Ascending aorta (tissue), 2 donors: ENCODE data around the gene CPM. TPM values are rescaled to one million over a fixed set of nuclear protein-coding genes. Genes with fewer than 3 reads are reported as not detected.

ENCODE experiments used
- DNase-seq, 2 donors: peaks; one replicate each; pipeline ENCODE4 v3.0.0-alpha.2; 2019; ENCODE audit warnings: low spot score in 2 of 2
- H3K27ac ChIP-seq, 2 donors: fragments of 200-600 bp; sonication (generic); one replicate each; pipeline ENCODE4 v1.5.1; 2016 to 2017; ENCODE audit warnings: mild to moderate bottlenecking in 1 of 2
- H3K27me3 ChIP-seq: fragments of 200-600 bp; sonication (generic); one replicate; pipeline ENCODE4 v1.5.1; 2017
- H3K36me3 ChIP-seq, 2 donors: fragments of 200-600 bp; sonication (generic); one replicate each; pipeline ENCODE4 v1.5.1; 2016
- H3K4me1 ChIP-seq, 2 donors: fragments of 200-600 bp; sonication (generic); one replicate each; pipeline ENCODE4 v1.5.1; 2016 to 2017; ENCODE audit warnings: mild to moderate bottlenecking in 1 of 2
- H3K4me3 ChIP-seq, 2 donors: fragments of 200-600 bp; sonication (generic); one replicate each; pipeline ENCODE4 v1.5.1; 2016 to 2017; ENCODE audit warnings: mild to moderate bottlenecking in 1 of 2
- H3K9me3 ChIP-seq, 2 donors: fragments of 200-600 bp; sonication (generic); one replicate each; pipeline ENCODE4 v1.5.1; 2016
- intact Hi-C: fragments of 100-400 bp; cut with DNase I; formaldehyde crosslinking; loops from one replicate; pipeline ENCODE4 v1.15.1; 2023
- total RNA-seq: library from RNA; depleted of rRNA; stranded (reverse); fragments of >200 nt; gene quantifications from one replicate; pipeline ENCODE4 v1.1.0, GENCODE V29; 2016
- TF ChIP-seq, protein P1 (sequence below), 3 experiments: fragments of 200-600 bp in 2 of 3; fragments of 450-650 bp in 1 of 3; sonication (generic) in 2 of 3; IDR thresholded peaks; one replicate each; pipeline ENCODE4 v1.5.1; 2016 to 2019; ENCODE audit warnings: antibody characterized with exemption in 3 of 3, mild to moderate bottlenecking in 1 of 3, moderate library complexity in 1 of 3

CPM gene
- total RNA-seq, 1 donor from 2014 or later, result 48.1 TPM

DNA sequence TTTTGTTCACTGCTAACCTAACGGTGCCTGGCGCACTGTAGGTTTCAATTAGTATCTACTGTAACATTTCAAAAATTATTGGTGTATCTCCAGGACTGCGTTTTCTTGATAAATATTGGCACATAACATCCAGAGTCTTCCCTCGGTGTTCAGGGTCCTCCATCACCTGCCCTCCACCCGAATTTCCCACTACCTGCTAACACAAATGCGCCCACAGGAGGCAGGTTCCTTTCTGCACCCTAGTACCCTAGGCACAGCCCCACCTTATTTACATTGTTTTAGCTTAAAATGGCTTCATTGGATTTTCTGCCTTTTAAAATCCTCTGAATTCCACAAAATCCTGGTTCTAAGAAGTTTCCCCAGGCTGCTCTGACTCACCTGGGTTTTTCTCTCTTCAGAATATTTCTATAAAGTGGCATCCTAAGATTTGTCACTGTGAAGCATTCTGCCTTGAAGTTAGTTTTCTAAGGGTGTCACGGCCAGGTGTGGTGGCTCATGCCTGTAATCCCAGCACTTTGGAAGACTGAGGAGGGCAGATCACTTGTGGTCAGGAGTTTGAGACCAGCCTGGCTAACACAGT, 38.6 kb downstream of the CPM start:
- no peak for DNase-seq
- TF ChIP-seq, protein P1, sequence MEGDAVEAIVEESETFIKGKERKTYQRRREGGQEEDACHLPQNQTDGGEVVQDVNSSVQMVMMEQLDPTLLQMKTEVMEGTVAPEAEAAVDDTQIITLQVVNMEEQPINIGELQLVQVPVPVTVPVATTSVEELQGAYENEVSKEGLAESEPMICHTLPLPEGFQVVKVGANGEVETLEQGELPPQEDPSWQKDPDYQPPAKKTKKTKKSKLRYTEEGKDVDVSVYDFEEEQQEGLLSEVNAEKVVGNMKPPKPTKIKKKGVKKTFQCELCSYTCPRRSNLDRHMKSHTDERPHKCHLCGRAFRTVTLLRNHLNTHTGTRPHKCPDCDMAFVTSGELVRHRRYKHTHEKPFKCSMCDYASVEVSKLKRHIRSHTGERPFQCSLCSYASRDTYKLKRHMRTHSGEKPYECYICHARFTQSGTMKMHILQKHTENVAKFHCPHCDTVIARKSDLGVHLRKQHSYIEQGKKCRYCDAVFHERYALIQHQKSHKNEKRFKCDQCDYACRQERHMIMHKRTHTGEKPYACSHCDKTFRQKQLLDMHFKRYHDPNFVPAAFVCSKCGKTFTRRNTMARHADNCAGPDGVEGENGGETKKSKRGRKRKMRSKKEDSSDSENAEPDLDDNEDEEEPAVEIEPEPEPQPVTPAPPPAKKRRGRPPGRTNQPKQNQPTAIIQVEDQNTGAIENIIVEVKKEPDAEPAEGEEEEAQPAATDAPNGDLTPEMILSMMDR (IDR thresholded peaks at IDR 0.05), result no peak
- intact Hi-C loops, result no loop called here
- H3K4me3 ChIP-seq, result no peak overlapping the region
- no peaks in the 10 kb centered on the region for H3K4me1 ChIP-seq
- H3K9me3 ChIP-seq, result no peaks in the 10 kb centered on the region
- H3K36me3 ChIP-seq, result no peaks in the 10 kb centered on the region
- no peaks in the 10 kb centered on the region for H3K27me3 ChIP-seq
- no peak overlapping the region for H3K27ac ChIP-seq

DNA sequence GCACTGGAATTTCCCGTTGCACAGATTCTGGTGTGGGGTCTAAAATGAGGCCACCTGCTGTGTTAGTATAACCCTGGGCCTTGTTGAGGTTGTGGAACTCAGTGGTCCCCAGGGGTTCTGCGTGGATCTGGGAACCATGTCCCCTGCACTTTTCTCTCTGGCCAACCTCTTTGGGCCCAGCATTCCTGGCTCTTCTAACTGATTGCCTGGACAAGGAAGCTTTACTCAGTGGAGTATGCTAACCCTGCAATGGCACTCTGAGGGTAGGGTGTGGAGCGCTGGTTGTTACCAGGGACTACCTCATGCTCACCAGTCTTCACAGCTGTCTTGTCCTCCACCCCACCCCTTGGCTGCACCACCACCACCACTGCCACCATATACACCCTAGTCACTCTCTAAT, 39.2 kb downstream of the CPM start:
- TF ChIP-seq, protein P1 (IDR thresholded peaks at IDR 0.05), result no peak
- intact Hi-C loops, result no loop called here
- no peaks in the 10 kb centered on the region for H3K4me1 ChIP-seq

DNA sequence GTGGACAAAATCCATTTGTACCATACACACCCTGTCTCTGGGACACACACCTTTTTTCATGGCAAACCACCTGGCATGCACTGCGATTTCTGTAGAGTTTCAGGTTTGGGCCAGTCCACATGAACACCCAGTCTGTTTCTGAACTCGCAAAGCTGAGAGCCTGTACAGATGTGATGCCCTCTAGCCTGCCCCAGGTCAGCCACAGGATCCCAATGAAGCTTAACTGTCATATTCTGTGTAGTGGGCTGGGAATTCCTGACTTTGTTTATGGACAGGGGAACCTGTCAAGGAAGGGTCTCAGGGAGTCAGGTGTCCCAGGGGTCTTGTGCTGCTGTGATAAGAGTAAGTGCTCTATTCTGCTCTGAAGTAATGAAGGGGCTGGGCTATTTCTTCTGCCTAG, 39.8 kb downstream of the CPM start:
- TF ChIP-seq, protein P1 (IDR thresholded peaks at IDR 0.05), result no peak
- Histone ChIP-seq H3K27me3 (no peaks in the 10 kb centered on the region), H3K4me1 (no peaks in the 10 kb centered on the region), H3K4me3 (no peak overlapping the region), H3K36me3 (no peaks in the 10 kb centered on the region), H3K27ac (no peak overlapping the region), H3K9me3 (no peaks in the 10 kb centered on the region)
- intact Hi-C loops, result no loop called here
- no peak for DNase-seq

More for the DNA sequence above, 39.2 kb downstream of the CPM start:
- Histone ChIP-seq H3K9me3 (no peaks in the 10 kb centered on the region), H3K27me3 (no peaks in the 10 kb centered on the region), H3K36me3 (no peaks in the 10 kb centered on the region), H3K27ac (no peak overlapping the region), H3K4me3 (no peak overlapping the region)
- DNase-seq, result no peak

DNA sequence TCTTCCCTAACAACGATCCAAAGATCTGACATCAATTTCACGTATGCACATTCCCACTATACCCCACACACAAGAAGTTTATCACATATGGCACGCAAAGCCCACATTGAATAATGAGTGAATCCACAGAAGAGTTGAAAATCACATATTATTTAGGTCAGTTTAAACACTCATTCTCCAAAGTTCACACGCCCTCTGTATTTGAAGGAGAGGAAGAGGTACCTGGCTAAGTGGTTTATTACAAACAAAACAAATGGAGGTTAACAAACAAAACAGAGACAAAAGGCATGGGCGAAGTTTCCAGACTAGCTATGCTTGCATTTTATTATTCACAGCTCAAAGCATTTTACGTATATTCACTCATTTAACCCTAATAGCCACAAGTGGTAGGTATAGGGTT, 41.8 kb downstream of the CPM start:
- Histone ChIP-seq H3K27me3 (no peaks in the 10 kb centered on the region), H3K9me3 (no peaks in the 10 kb centered on the region), H3K27ac (no peak overlapping the region), H3K36me3 (no peaks in the 10 kb centered on the region), H3K4me1 (no peaks in the 10 kb centered on the region), H3K4me3 (no peak overlapping the region)
- DNase-seq, result no peak
- intact Hi-C loops, result no loop called here
- TF ChIP-seq, protein P1 (IDR thresholded peaks at IDR 0.05), result no peak

DNA sequence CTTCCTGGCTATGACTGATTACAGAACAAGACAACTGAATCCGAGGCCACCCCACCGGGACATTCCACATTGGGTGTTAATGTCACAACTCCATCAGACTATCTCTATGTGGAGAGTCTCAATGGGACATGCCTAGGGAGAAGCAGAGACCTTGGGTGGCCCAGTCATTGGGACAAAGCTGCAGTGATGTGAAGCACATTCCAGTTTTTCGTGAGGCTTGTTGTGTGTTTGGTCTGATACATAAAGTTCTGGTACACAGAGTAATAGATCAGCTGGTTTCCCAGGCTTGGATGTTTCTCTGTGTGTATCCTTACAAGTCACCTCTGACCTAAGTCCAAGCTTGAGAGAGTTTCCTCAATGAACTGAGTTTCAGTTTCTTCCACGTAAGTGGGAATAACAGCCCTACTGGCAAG, 42.3 kb downstream of the CPM start:
- TF ChIP-seq, protein P1 (IDR thresholded peaks at IDR 0.05), result no peak
- Histone ChIP-seq H3K9me3 (no peaks in the 10 kb centered on the region), H3K4me1 (no peaks in the 10 kb centered on the region), H3K27ac (no peak overlapping the region), H3K4me3 (no peak overlapping the region), H3K27me3 (no peaks in the 10 kb centered on the region), H3K36me3 (no peaks in the 10 kb centered on the region)
- intact Hi-C loops, result no loop called here
- no peak for DNase-seq

DNA sequence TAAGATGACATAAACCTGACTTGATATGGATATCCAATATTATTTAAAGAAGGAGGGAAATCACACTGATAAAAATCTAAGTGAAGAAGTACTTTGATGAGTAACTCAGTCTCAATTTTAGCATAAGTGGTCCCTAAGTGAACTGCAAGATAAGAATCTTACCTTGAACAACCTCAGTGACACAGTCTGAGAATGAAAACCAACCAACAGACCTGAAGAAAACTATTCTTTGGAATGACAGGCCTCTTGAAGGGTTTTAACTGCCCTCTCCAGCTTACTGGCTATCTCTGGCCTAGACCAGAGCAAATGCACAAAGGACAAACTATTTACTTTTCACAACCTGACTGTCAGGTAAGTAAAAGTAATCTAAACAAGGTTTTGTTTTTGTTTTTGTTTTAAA, 44.7 kb downstream of the CPM start:
- Histone ChIP-seq H3K36me3 (no peaks in the 10 kb centered on the region), H3K27me3 (no peaks in the 10 kb centered on the region), H3K4me3 (no peak overlapping the region), H3K9me3 (no peaks in the 10 kb centered on the region), H3K27ac (no peak overlapping the region), H3K4me1 (no peaks in the 10 kb centered on the region)
- DNase-seq, result no peak
- TF ChIP-seq, protein P1 (IDR thresholded peaks at IDR 0.05), result no peak
- intact Hi-C loops, result no loop called here
